Tibial nerve (tissue), 4 donors: Measurements from ENCODE around the gene NUMB.
"Not testable (repeated sequence)": the region's sequence is repeated elsewhere in the genome, so short reads cannot be mapped to it uniquely, and the experiment has no call there.

Experiments used
- EP300 ChIP-seq, 2 donors: sonication (generic); formaldehyde crosslinking; IDR thresholded peaks; one replicate each; pipeline ENCODE4 v1.6.1; 2017; ENCODE audit warnings: antibody characterized with exemption in 2 of 2, mild to moderate bottlenecking in 1 of 2
- POLR2A ChIP-seq, 2 donors: fragments of 450-650 bp; IDR thresholded peaks; one replicate each; pipeline ENCODE4 v1.6.1; 2017; ENCODE audit warnings: antibody characterized with exemption in 2 of 2, mild to moderate bottlenecking in 2 of 2, moderate library complexity in 2 of 2
- TF ChIP-seq, protein P1 (sequence below), 5 experiments: fragments of 200-600 bp in 3 of 5; fragments of 450-650 bp in 2 of 5; sonication (generic) in 3 of 5; IDR thresholded peaks; one replicate each; pipeline ENCODE4 v1.5.1; 2016 to 2019; ENCODE audit warnings: antibody characterized with exemption in 5 of 5, mild to moderate bottlenecking in 3 of 5, moderate library complexity in 2 of 5

DNA sequence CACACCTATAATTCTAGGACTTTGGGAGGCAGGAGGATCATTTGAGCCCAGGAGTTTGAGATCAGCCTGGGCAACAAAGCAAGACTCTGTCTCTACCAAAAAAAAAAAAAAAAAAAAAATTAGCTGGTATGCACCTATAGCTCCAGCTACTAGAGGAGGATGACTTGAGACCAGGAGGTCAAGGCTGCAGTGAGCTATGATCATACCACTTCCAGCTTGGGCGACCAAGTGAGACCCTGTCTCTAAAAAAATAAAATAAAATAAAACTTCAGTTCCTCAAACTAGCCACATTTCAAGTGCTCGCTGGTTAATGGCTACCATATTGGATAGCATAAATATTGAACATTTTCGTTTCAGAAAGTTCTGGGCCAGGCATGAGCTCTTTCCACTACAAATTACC lies 70.5 kb downstream of the NUMB start:
- TF ChIP-seq, protein P1, sequence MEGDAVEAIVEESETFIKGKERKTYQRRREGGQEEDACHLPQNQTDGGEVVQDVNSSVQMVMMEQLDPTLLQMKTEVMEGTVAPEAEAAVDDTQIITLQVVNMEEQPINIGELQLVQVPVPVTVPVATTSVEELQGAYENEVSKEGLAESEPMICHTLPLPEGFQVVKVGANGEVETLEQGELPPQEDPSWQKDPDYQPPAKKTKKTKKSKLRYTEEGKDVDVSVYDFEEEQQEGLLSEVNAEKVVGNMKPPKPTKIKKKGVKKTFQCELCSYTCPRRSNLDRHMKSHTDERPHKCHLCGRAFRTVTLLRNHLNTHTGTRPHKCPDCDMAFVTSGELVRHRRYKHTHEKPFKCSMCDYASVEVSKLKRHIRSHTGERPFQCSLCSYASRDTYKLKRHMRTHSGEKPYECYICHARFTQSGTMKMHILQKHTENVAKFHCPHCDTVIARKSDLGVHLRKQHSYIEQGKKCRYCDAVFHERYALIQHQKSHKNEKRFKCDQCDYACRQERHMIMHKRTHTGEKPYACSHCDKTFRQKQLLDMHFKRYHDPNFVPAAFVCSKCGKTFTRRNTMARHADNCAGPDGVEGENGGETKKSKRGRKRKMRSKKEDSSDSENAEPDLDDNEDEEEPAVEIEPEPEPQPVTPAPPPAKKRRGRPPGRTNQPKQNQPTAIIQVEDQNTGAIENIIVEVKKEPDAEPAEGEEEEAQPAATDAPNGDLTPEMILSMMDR (IDR thresholded peaks at IDR 0.05) = not testable (repeated sequence)
- TF ChIP-seq POLR2A, EP300 (IDR thresholded peaks at IDR 0.05): not testable (repeated sequence)
